Immature natural killer cell (primary cell): Measurements from ENCODE around the gene SPSB3. TPM values are rescaled to one million over a fixed set of nuclear protein-coding genes. Genes with fewer than 3 reads are reported as not detected.
"Not testable (repeated sequence)": the region's sequence is repeated elsewhere in the genome, so short reads cannot be mapped to it uniquely, and the experiment has no call there.

Experiments used
- DNase-seq, 3 donors: peaks; one replicate each; pipeline ENCODE4 v3.0.0; 2022; ENCODE audit warnings: mixed read lengths in 1 of 3
- H3K27ac Mint-ChIP-seq, 6 donors: one replicate each; pipeline ENCODE4 v1.8.0; 2020; ENCODE audit warnings: mixed read lengths in 6 of 6, mild to moderate bottlenecking in 5 of 6, inconsistent platforms in 4 of 6, moderate library complexity in 3 of 6
- H3K27me3 Mint-ChIP-seq, 3 donors: one replicate each; pipeline ENCODE4 v1.8.0; 2020 to 2021; ENCODE audit warnings: low read depth in 3 of 3, mild to moderate bottlenecking in 3 of 3, mixed read lengths in 3 of 3, moderate library complexity in 3 of 3, inconsistent platforms in 1 of 3
- H3K36me3 Mint-ChIP-seq, 3 donors: one replicate each; pipeline ENCODE4 v1.8.0; 2020; ENCODE audit warnings: mixed read lengths in 3 of 3, inconsistent platforms in 2 of 3, mild to moderate bottlenecking in 2 of 3
- H3K4me1 Mint-ChIP-seq, 2 donors: one replicate each; pipeline ENCODE4 v1.8.0; 2020; ENCODE audit warnings: inconsistent platforms in 2 of 2, mild to moderate bottlenecking in 2 of 2, mixed read lengths in 2 of 2, moderate library complexity in 1 of 2
- H3K4me3 Mint-ChIP-seq, 5 donors: one replicate each; pipeline ENCODE4 v1.8.0; 2020; ENCODE audit warnings: mild to moderate bottlenecking in 5 of 5, mixed read lengths in 5 of 5, inconsistent platforms in 3 of 5, moderate library complexity in 3 of 5
- H3K9me3 Mint-ChIP-seq, 6 donors: one replicate each; pipeline ENCODE4 v1.8.0; 2020; ENCODE audit warnings: mild to moderate bottlenecking in 6 of 6, mixed read lengths in 6 of 6, inconsistent platforms in 4 of 6, moderate library complexity in 3 of 6
- polyA plus RNA-seq, 3 donors: library from polyadenylated mRNA; unstranded; fragments of 300-500 nt; fragmentation: Illumina TruSeq; gene quantifications; one replicate each; pipeline ENCODE4 v1.2.3, GENCODE V29; 2021

Gene SPSB3
- polyA plus RNA-seq, 3 donors from 2014 or later = 68.3 to 80.4 (median 77.6) TPM

GRCh38 chr16:1740234-1740633 is 42.1 kb downstream of the SPSB3 start:
- no peak overlapping the region for H3K27ac Mint-ChIP-seq
- peaks cover 4 to 8% (median 7%) of the 10 kb centered on the region in 3 donors for H3K36me3 Mint-ChIP-seq
- H3K4me1 Mint-ChIP-seq = no peaks in the 10 kb centered on the region
- no peaks in the 10 kb centered on the region for H3K9me3 Mint-ChIP-seq
- no peak overlapping the region for H3K4me3 Mint-ChIP-seq
- peaks cover 0 to 4% (median 2%) of the 10 kb centered on the region in 3 donors for H3K27me3 Mint-ChIP-seq
- no peak for DNase-seq

DNA sequence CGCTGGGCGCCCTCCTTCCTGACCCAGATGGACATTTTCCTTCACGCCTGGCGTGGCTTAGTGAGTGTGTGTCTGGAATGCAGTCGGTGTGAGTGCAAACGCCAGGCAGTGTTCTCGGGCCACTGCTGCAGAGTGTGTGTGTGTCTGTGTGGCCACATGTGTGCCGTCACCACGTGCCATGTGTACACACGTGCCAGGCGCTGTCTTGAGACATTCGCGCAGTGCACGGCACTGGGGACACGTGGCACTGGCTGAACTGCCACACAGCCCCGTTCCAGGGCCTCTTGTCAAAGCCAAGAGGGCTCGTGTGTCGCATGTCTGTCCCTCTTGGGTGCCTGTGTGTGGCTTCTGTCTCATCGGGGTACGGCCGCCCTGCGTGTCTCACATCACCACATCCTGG is 47.6 kb downstream of the SPSB3 start:
- Mint-ChIP-seq H3K9me3 (no peaks in the 10 kb centered on the region), H3K4me1 (peaks cover 0 to 3% of the 10 kb centered on the region in 2 donors), H3K27ac (peak overlapping the region in 2 of 6 donors; percentile 53 to 55), H3K4me3 (no peak overlapping the region), H3K36me3 (peaks cover 0 to 3% (median 0%) of the 10 kb centered on the region in 3 donors), H3K27me3 (no peaks in the 10 kb centered on the region)
- DNase-seq = no peak

DNA sequence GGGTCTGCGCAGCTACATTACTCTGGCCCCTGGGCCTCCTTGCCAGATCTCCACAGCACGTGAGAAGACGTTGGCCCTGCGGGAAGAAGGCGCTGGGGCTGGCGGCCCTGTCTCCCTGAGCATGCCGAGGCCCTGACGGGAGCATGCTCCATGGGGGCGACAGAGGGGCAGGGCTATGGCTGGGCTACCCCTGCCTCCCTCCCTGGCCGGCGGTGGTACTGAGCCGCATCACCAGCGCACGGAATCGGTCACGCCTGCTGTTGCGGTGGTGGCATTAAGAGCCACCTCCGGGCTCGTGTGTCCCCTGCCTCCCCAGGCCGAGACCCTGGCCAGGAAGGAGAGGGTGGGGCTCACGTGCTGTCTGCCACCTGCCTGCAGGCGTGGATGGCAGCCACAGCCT is 48.2 kb downstream of the SPSB3 start:
- Mint-ChIP-seq H3K4me1 (peaks cover 0 to 3% of the 10 kb centered on the region in 2 donors), H3K27me3 (no peaks in the 10 kb centered on the region), H3K36me3 (peaks cover 0 to 3% (median 0%) of the 10 kb centered on the region in 3 donors), H3K27ac (no peak overlapping the region), H3K4me3 (no peak overlapping the region), H3K9me3 (no peaks in the 10 kb centered on the region)
- no peak for DNase-seq

- H3K36me3 Mint-ChIP-seq = peaks cover 0 to 10% (median 3%) of the 10 kb centered on the region in 3 donors
- H3K27ac Mint-ChIP-seq, H3K4me1 Mint-ChIP-seq, DNase-seq, H3K9me3 Mint-ChIP-seq, H3K27me3 Mint-ChIP-seq, H3K4me3 Mint-ChIP-seq: not testable (repeated sequence)
Measured at GRCh38 chr16:1732551-1732987, 49.8 kb downstream of the SPSB3 start.

- Mint-ChIP-seq H3K36me3 (peaks cover 4 to 13% (median 8%) of the 10 kb centered on the region in 3 donors), H3K9me3 (no peaks in the 10 kb centered on the region), H3K4me3 (no peak overlapping the region), H3K27me3 (peaks cover 0 to 2% (median 0%) of the 10 kb centered on the region in 3 donors), H3K27ac (peak overlapping the region in 2 of 6 donors; percentile 14 to 46), H3K4me1 (peaks cover 2 to 4% of the 10 kb centered on the region in 2 donors)
- no peak for DNase-seq
Measured at GRCh38 chr16:1732071-1732470, 50.3 kb downstream of the SPSB3 start.

DNA sequence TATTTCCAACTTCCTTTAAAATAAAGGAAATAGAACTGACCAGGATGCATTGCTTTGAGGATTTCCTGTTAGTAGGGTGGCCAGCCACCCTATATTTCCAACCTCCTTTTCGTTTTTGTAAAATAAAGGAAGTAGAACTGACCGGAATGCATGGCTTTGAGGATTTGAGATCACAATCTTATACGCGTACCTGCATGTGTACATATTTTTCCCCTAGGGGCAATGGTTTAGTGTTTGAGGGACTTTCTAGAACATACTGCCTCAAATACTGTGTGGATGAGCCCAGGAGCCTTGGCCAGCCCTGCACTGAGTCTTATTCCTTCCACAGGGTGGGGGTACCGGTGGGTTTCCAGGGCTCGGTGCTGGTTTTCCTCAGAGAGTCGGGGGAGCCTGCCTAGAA is 50.8 kb downstream of the SPSB3 start:
- DNase-seq = no peak
- no peak overlapping the region for H3K4me3 Mint-ChIP-seq
- peaks cover 7 to 18% (median 11%) of the 10 kb centered on the region in 3 donors for H3K36me3 Mint-ChIP-seq
- H3K9me3 Mint-ChIP-seq = no peaks in the 10 kb centered on the region
- peaks cover 6 to 7% of the 10 kb centered on the region in 2 donors for H3K4me1 Mint-ChIP-seq
- H3K27ac Mint-ChIP-seq = peak overlapping the region in 2 of 6 donors; percentile 14 to 46
- peaks cover 0 to 6% (median 0%) of the 10 kb centered on the region in 3 donors for H3K27me3 Mint-ChIP-seq

- no peaks in the 10 kb centered on the region for H3K9me3 Mint-ChIP-seq
- peaks cover 6 to 7% of the 10 kb centered on the region in 2 donors for H3K4me1 Mint-ChIP-seq
- peaks cover 0 to 6% (median 0%) of the 10 kb centered on the region in 3 donors for H3K27me3 Mint-ChIP-seq
- peaks cover 7 to 18% (median 11%) of the 10 kb centered on the region in 3 donors for H3K36me3 Mint-ChIP-seq
- no peak for DNase-seq
- no peak overlapping the region for H3K4me3 Mint-ChIP-seq
- no peak overlapping the region for H3K27ac Mint-ChIP-seq
Measured at GRCh38 chr16:1731073-1731472, 51.3 kb downstream of the SPSB3 start.

DNA sequence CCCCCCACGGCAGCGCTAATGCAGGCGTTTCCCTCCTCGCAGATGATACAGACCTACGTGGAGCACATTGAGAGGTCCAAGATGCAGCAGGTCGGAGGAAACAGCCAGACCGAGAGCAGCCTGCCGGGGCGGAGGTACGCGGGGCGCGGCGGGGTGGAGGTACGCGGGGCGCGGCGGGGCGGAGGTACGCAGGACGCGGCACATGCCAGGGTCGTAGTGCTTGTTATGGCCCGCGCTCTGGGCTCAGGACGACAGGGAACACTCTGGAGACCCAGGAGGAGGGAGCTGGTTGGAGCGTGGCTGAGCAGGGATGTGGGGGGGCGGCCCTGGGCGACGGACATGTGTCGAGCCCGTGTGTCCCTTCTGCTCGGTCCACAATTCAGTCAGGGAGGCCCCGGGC is 52.9 kb downstream of the SPSB3 start:
- Mint-ChIP-seq H3K27ac (no peak overlapping the region), H3K27me3 (peaks cover 0 to 6% (median 0%) of the 10 kb centered on the region in 3 donors), H3K4me3 (no peak overlapping the region), H3K9me3 (no peaks in the 10 kb centered on the region), H3K36me3 (peaks cover 7 to 15% (median 11%) of the 10 kb centered on the region in 3 donors), H3K4me1 (peaks cover 3 to 7% of the 10 kb centered on the region in 2 donors)
- DNase-seq = no peak

GRCh38 chr16:1729026-1729425 is 53.3 kb downstream of the SPSB3 start:
- no peak overlapping the region for H3K27ac Mint-ChIP-seq
- H3K4me3 Mint-ChIP-seq = no peak overlapping the region
- no peak for DNase-seq
- peaks cover 0 to 6% (median 0%) of the 10 kb centered on the region in 3 donors for H3K27me3 Mint-ChIP-seq
- no peaks in the 10 kb centered on the region for H3K9me3 Mint-ChIP-seq
- peaks cover 7 to 15% (median 11%) of the 10 kb centered on the region in 3 donors for H3K36me3 Mint-ChIP-seq
- H3K4me1 Mint-ChIP-seq = peaks cover 3 to 7% of the 10 kb centered on the region in 2 donors

DNA sequence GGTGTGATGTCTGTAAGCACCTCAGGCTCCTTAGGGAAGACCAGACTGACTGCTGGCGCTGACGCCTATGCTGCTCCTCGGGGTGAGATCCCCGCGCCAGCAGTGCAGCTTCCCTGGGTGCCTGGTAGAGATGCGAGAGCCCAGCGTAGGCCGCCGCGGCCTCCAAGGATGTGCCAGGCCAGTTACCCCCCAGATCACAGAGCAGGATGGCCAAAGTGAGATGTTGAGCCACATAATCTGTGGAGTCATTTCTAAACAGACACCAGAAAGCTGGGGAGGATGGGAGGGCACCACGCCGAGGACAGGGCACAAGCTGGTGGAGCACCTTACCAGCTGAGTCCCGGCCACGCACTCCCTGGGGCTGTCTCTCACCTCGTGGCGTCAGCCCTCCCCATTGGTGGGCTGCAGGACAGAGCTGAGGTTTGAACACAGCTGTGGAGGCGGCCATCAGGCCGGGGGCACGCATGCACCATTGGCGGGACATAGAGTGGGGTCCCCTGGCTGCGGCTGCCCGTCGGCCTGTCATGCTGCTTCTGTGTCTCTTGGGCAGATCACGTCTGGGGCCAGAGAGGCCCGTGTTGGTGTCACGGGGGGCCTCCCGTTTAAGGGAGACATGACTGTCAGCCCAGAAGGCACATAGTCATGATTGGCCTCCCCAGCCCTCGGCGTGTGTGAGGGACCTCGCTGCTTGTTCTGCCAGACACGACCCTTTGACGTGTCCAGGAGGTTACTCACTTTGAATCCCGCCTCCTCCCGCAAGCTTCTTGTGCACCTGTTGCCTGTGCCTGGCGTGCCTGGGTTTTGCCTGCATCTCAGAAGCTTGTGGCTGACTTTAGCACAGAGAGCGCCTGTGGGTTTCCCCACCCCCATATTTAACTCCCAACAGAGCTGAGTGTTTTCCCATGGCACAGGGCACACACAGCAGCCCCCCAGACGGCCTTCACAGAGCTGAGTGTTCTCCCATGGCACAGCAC is 54.4 kb downstream of the SPSB3 start:
- no peaks in the 10 kb centered on the region for H3K9me3 Mint-ChIP-seq
- H3K4me1 Mint-ChIP-seq = peaks cover 13 to 17% of the 10 kb centered on the region in 2 donors
- no peak for DNase-seq
- H3K36me3 Mint-ChIP-seq = peaks cover 7 to 15% (median 11%) of the 10 kb centered on the region in 3 donors
- H3K27me3 Mint-ChIP-seq = peaks cover 0 to 6% (median 2%) of the 10 kb centered on the region in 3 donors
- H3K4me3 Mint-ChIP-seq = no peak overlapping the region
- H3K27ac Mint-ChIP-seq = peak overlapping the region in 1 of 6 donors; percentile 47

Other genes starting within 250 kb of the SPSB3 start
- 10 to 100 TPM; 23.0 to 41.0 (median 38.3) TPM for gene TMEM204, start 248.9 kb downstream of the SPSB3 start, polyA plus RNA-seq
- 1 to 10 TPM in 2 of 3 donors, not detected in 1; 1.5 to 2.0 TPM for gene IFT140, start 170.5 kb downstream of the SPSB3 start, polyA plus RNA-seq
- 10 to 100 TPM in 1 of 3 donors, 1 to 10 TPM in 2; 1.4 to 11.5 (median 2.8) TPM for gene CRAMP1, start 170.2 kb downstream of the SPSB3 start, polyA plus RNA-seq
- gene JPT2, start 104.3 kb downstream of the SPSB3 start, polyA plus RNA-seq = 10 to 100 TPM in 1 of 3 donors, 1 to 10 TPM in 2; 7.9 to 14.0 (median 8.3) TPM
- 1 to 10 TPM in 1 of 3 donors, under 1 TPM in 2; 0.55 to 3.8 (median 0.57) TPM for gene MAPK8IP3, start 76.4 kb downstream of the SPSB3 start, polyA plus RNA-seq
- 10 to 100 TPM; 49.4 to 96.9 (median 82.4) TPM for gene NME3, start 11.0 kb downstream of the SPSB3 start, polyA plus RNA-seq
- gene EME2, start 9.8 kb downstream of the SPSB3 start, polyA plus RNA-seq = 1 to 10 TPM in 2 of 3 donors, under 1 TPM in 1; 0.79 to 2.2 (median 1.0) TPM
- gene MRPS34, start 9.4 kb downstream of the SPSB3 start, polyA plus RNA-seq = 100 to 1,000 TPM; 111 to 139 (median 139) TPM
- 100 to 1,000 TPM; 106 to 151 (median 127) TPM for gene NUBP2, start 389 bp upstream of the SPSB3 start, polyA plus RNA-seq
- gene IGFALS, start 11.1 kb upstream of the SPSB3 start, polyA plus RNA-seq = not detected
- gene HAGH, start 44.3 kb upstream of the SPSB3 start, polyA plus RNA-seq = 10 to 100 TPM; 53.0 to 54.7 (median 54.3) TPM
- gene FAHD1, start 44.6 kb upstream of the SPSB3 start, polyA plus RNA-seq = 10 to 100 TPM; 22.7 to 35.4 (median 24.8) TPM
- not detected for gene MEIOB, start 89.6 kb upstream of the SPSB3 start, polyA plus RNA-seq
- not detected for gene HS3ST6, start 135.8 kb upstream of the SPSB3 start, polyA plus RNA-seq
- 10 to 100 TPM; 34.0 to 66.5 (median 47.0) TPM for gene MSRB1, start 160.6 kb upstream of the SPSB3 start, polyA plus RNA-seq
- gene RPL3L, start 172.1 kb upstream of the SPSB3 start, polyA plus RNA-seq = not detected
- 100 to 1,000 TPM; 201 to 232 (median 203) TPM for gene NDUFB10, start 177.0 kb upstream of the SPSB3 start, polyA plus RNA-seq
- gene RPS2, start 182.3 kb upstream of the SPSB3 start, polyA plus RNA-seq = 1,000 to 10,000 TPM; 2,221 to 2,989 (median 2,668) TPM
- gene RNF151, start 184.3 kb upstream of the SPSB3 start, polyA plus RNA-seq = not detected
- 10 to 100 TPM; 34.4 to 66.1 (median 59.8) TPM for gene TBL3, start 189.5 kb upstream of the SPSB3 start, polyA plus RNA-seq
- gene NOXO1, start 198.9 kb upstream of the SPSB3 start, polyA plus RNA-seq = under 1 TPM in 1 of 3 donors, not detected in 2; 0.17 TPM
- 10 to 100 TPM; 38.4 to 52.0 (median 40.7) TPM for gene GFER, start 201.6 kb upstream of the SPSB3 start, polyA plus RNA-seq
- 1 to 10 TPM; 4.6 to 6.7 (median 6.4) TPM for gene SYNGR3, start 207.4 kb upstream of the SPSB3 start, polyA plus RNA-seq
- 10 to 100 TPM in 1 of 3 donors, 1 to 10 TPM in 2; 1.8 to 10.4 (median 2.9) TPM for gene ZNF598, start 227.2 kb upstream of the SPSB3 start, polyA plus RNA-seq
- not detected for gene NPW, start 237.2 kb upstream of the SPSB3 start, polyA plus RNA-seq
- 1 to 10 TPM in 1 of 3 donors, under 1 TPM in 1, not detected in 1; 0.54 to 1.4 TPM for gene NHERF2, start 244.3 kb upstream of the SPSB3 start, polyA plus RNA-seq